PC-3 (cell line): ENCODE measurements around the gene CDKN2B-AS1. TPM values are rescaled to one million over a fixed set of nuclear protein-coding genes. Genes with fewer than 3 reads are reported as not detected.
A peak's percentile ranks its signal among the peaks of the same experiment; 100 is the strongest.

ENCODE experiments used
- ATAC-seq: fragments of 200-7000 bp; cut with Tn5 transposase; 2 replicates; pipeline ENCODE4 v1.9.1; 2020; ENCODE audit warnings: mild to moderate bottlenecking, moderate library complexity
- BruUV-seq: library from RNA; stranded (reverse); fragments of 400-500 nt; replicated peaks from 2 replicates; lab custom pipeline; 2021; lab: Mats Ljungman, UMichigan
- CTCF ChIA-PET: fragments of 300-600 bp; sonication (Branson Sonifier 250); formaldehyde crosslinking; loops from one replicate; lab custom pipeline; 2022; ENCODE audit warnings: antibody characterized with exemption; lab: Charles Lee
- POLR2A ChIA-PET: fragments of 300-600 bp; sonication (Branson Sonifier 250); formaldehyde crosslinking; loops from one replicate; lab custom pipeline; 2022; ENCODE audit warnings: antibody characterized with exemption; ENCODE audit not compliant: unreplicated experiment; lab: Charles Lee
- DNase-seq: peaks from one replicate; pipeline ENCODE4 v3.0.0-alpha.2; 2015
- H2AFZ ChIP-seq: fragments of 300-600 bp; sonication (generic); 2 replicates; pipeline ENCODE4 v1.6.0; 2016; ENCODE audit warnings: antibody characterized with exemption, low read length
- H3F3A ChIP-seq: fragments of 300-600 bp; sonication (generic); one replicate; pipeline ENCODE4 v1.6.0; 2017; ENCODE audit warnings: antibody characterized with exemption, low read length, control low read depth, mild to moderate bottlenecking; ENCODE audit not compliant: unreplicated experiment
- H3K27ac ChIP-seq: fragments of 300-600 bp; sonication (generic); 2 replicates; pipeline ENCODE4 v1.5.1; 2016; ENCODE audit warnings: mild to moderate bottlenecking, low read length
- H3K27me3 ChIP-seq: fragments of 300-600 bp; sonication (generic); 2 replicates; pipeline ENCODE4 v1.6.1; 2016; ENCODE audit warnings: low read length, mixed read lengths
- H3K36me3 ChIP-seq: fragments of 300-600 bp; sonication (generic); 2 replicates; pipeline ENCODE4 v1.6.1; 2016; ENCODE audit warnings: low read depth, mixed run types, low read length, mixed read lengths
- H3K4me1 ChIP-seq: fragments of 300-600 bp; sonication (generic); 2 replicates; pipeline ENCODE4 v1.5.1; 2016; ENCODE audit warnings: low read length; ENCODE audit not compliant: insufficient read depth
- H3K4me2 ChIP-seq: fragments of 300-600 bp; sonication (generic); 2 replicates; pipeline ENCODE4 v1.6.0; 2016; ENCODE audit warnings: low read length
- H3K4me3 ChIP-seq: fragments of 300-600 bp; sonication (generic); 2 replicates; pipeline ENCODE4 v1.5.1; 2016; ENCODE audit warnings: mild to moderate bottlenecking, low read length, mixed read lengths
- H3K79me2 ChIP-seq: fragments of 300-600 bp; sonication (generic); 2 replicates; pipeline ENCODE4 v1.6.1; 2017; ENCODE audit warnings: low read length, mixed read lengths
- H3K9ac ChIP-seq: fragments of 300-600 bp; sonication (generic); 2 replicates; pipeline ENCODE4 v1.6.0; 2016; ENCODE audit warnings: mild to moderate bottlenecking, low read length
- H3K9me2 ChIP-seq: fragments of 300-600 bp; sonication (generic); replicated peaks from 2 replicates; pipeline ENCODE4 v1.6.1; 2016; ENCODE audit warnings: mixed run types, low read length, mixed read lengths
- H3K9me3 ChIP-seq: fragments of 300-600 bp; sonication (generic); 2 replicates; pipeline ENCODE4 v1.6.1; 2016; ENCODE audit warnings: low read length, mixed read lengths
- H4K20me1 ChIP-seq: fragments of 300-600 bp; sonication (generic); 2 replicates; pipeline ENCODE4 v1.6.1; 2016; ENCODE audit warnings: low read length, mixed read lengths
- EZH2 ChIP-seq: fragments of 300-600 bp; sonication (generic); IDR thresholded peaks from one replicate; pipeline ENCODE4 v1.6.1; 2017; ENCODE audit warnings: antibody characterized with exemption, mild to moderate bottlenecking, low read length; ENCODE audit not compliant: unreplicated experiment
- EZH2phosphoT487 ChIP-seq: fragments of 300-600 bp; sonication (generic); IDR thresholded peaks from 2 replicates; pipeline ENCODE4 v1.6.1; 2018; ENCODE audit warnings: mild to moderate bottlenecking, antibody characterized with exemption, low read length, borderline replicate concordance
- intact Hi-C: fragments of 100-400 bp; cut with micrococcal nuclease; formaldehyde crosslinking; loops from 2 replicates; pipeline ENCODE4 v1.9.0; 2023
- total RNA-seq: library from RNA; depleted of rRNA; stranded (reverse); fragments of >200 nt; gene quantifications from 2 replicates; pipeline ENCODE4 v1.2.3, GENCODE V29; 2014
- TF ChIP-seq, protein P1 (sequence below): fragments of 300-600 bp; sonication (generic); conservative IDR thresholded peaks from 2 replicates; pipeline ENCODE4 v1.5.1; 2017; ENCODE audit warnings: antibody characterized with exemption, low read depth, mild to moderate bottlenecking, low read length

CDKN2B-AS1 gene
- total RNA-seq, 1 experiment from 2014 or later = 2.0 TPM

DNA sequence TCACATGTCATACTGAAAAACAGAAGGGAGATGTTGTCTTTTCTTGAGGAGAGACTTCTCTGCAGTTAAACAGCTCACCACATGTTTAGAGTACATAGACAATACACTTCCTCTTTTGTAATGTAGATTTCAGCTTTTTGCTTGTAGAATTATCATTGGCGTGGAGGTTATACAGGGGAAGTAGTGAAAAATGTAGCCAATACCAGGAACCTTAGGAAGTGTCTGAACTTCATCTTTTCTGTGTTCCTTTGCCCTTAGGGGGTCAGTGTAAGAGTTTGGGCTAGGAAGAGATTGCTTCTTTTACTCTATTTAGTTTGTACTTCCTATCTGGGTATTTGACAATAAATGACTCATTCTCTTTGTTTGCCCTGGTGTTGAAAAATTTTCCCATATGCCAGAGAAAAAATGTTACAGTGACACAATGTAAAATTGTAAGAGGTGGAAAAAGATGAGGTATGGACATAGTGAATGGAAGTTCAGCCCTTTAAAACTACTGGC is 35.6 kb downstream of the CDKN2B-AS1 start:
- intact Hi-C loops = no loop called here
- peak overlapping the region; percentile 54 for H3K9ac ChIP-seq
- peak; percentile 94 for ATAC-seq
- peak; percentile 74 for DNase-seq
- no peaks in the 10 kb centered on the region for H3K9me2 ChIP-seq
- H4K20me1 ChIP-seq = no peaks in the 10 kb centered on the region
- TF ChIP-seq EZH2 (no peak), EZH2phosphoT487 (no peak)
- TF ChIP-seq, protein P1, sequence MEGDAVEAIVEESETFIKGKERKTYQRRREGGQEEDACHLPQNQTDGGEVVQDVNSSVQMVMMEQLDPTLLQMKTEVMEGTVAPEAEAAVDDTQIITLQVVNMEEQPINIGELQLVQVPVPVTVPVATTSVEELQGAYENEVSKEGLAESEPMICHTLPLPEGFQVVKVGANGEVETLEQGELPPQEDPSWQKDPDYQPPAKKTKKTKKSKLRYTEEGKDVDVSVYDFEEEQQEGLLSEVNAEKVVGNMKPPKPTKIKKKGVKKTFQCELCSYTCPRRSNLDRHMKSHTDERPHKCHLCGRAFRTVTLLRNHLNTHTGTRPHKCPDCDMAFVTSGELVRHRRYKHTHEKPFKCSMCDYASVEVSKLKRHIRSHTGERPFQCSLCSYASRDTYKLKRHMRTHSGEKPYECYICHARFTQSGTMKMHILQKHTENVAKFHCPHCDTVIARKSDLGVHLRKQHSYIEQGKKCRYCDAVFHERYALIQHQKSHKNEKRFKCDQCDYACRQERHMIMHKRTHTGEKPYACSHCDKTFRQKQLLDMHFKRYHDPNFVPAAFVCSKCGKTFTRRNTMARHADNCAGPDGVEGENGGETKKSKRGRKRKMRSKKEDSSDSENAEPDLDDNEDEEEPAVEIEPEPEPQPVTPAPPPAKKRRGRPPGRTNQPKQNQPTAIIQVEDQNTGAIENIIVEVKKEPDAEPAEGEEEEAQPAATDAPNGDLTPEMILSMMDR = no peak
- peak overlapping the region; percentile 18; the same call in 1 of the 2 replicates for H3K4me3 ChIP-seq
- no peaks in the 10 kb centered on the region for H3F3A ChIP-seq
- H3K79me2 ChIP-seq = no peaks in the 10 kb centered on the region
- peak overlapping the region; percentile 84 for H3K27ac ChIP-seq
- no TSS peak for BruUV-seq
- H2AFZ ChIP-seq = peak overlapping the region; percentile 52; the same call in 1 of the 2 replicates
- ChIA-PET CTCF (interaction anchor here (0.6 to 0.8 kb wide), 2 partner anchors 100 to 214 kb away, joined by 3 to 4 read pairs; no protein-coding TSS in a partner anchor), POLR2A (interaction anchor here (0.5 kb wide), 1 partner anchor 178 kb away, joined by 3 read pairs; no protein-coding TSS in a partner anchor)
- H3K4me1 ChIP-seq = peaks cover 32% of the 10 kb centered on the region
- H3K4me2 ChIP-seq = peak overlapping the region; percentile 68
- no peaks in the 10 kb centered on the region for H3K9me3 ChIP-seq
- H3K36me3 ChIP-seq = no peaks in the 10 kb centered on the region
- no peaks in the 10 kb centered on the region for H3K27me3 ChIP-seq

- Histone ChIP-seq H3K27ac (peak overlapping the region; percentile 44), H3K9me3 (no peaks in the 10 kb centered on the region), H2AFZ (no peak overlapping the region), H3K79me2 (no peaks in the 10 kb centered on the region), H3K4me2 (no peak overlapping the region), H3K9me2 (no peaks in the 10 kb centered on the region), H3K9ac (no peak overlapping the region), H3K36me3 (no peaks in the 10 kb centered on the region), H3K4me1 (peaks cover 36% of the 10 kb centered on the region), H3K27me3 (no peaks in the 10 kb centered on the region), H3F3A (no peaks in the 10 kb centered on the region), H3K4me3 (no peak overlapping the region), H4K20me1 (no peaks in the 10 kb centered on the region)
- ChIA-PET POLR2A (interaction anchor here (0.6 kb wide), 1 partner anchor 206 kb away, joined by 3 read pairs; no protein-coding TSS in a partner anchor), CTCF (no interaction called here)
- ATAC-seq = no peak
- BruUV-seq = no TSS peak
- DNase-seq = peak; percentile 40
- TF ChIP-seq EZH2 (no peak), EZH2phosphoT487 (no peak)
- TF ChIP-seq, protein P1 = no peak
- intact Hi-C loops = no loop called here
Observed at GRCh38 chr9:22031655-22032411, 37.2 kb downstream of the CDKN2B-AS1 start.
